ENCODE results near the gene PRPH.
A peak's percentile ranks its signal among the peaks of the same experiment; 100 is the strongest.
"Not testable (repeated sequence)": the region's sequence is repeated elsewhere in the genome, so short reads cannot be mapped to it uniquely, and the experiment has no call there.

The PRPH gene

GRCh38 chr12:49305762-49306510, 11.0 kb downstream of the PRPH start:
- Histone ChIP-seq H3K27me3 (peaks cover 0 to 35% of the 10 kb centered on the region in 2 donors), H3K4me3 (no peak overlapping the region), H3K9me3 (no peaks in the 10 kb centered on the region), H3K4me1 (no peaks in the 10 kb centered on the region), H3K27ac (no peak overlapping the region), H3K36me3 (no peaks in the 10 kb centered on the region)
- intact Hi-C loops (cut with DNase I; ENCODE audit: low total_unique reads): no loop called here
- no peak for TF ChIP-seq CTCF (IDR thresholded peaks at IDR 0.05)
- DNase-seq: no peak

- intact Hi-C loops (cut with DNase I; ENCODE audit: low total_unique reads): no loop called here
- H3K27me3 ChIP-seq: peaks cover 0 to 16% of the 10 kb centered on the region in 2 donors
- no peaks in the 10 kb centered on the region for H3K9me3 ChIP-seq
- H3K4me3 ChIP-seq: no peak overlapping the region
- TF ChIP-seq CTCF (IDR thresholded peaks at IDR 0.05): no peak
- no peak for DNase-seq
- H3K36me3 ChIP-seq: no peaks in the 10 kb centered on the region
- H3K27ac ChIP-seq: no peak overlapping the region
- no peaks in the 10 kb centered on the region for H3K4me1 ChIP-seq
Observed at GRCh38 chr12:49309386-49309785, 14.4 kb downstream of the PRPH start.

GRCh38 chr12:49310451-49311000, 15.6 kb downstream of the PRPH start:
- intact Hi-C loops (cut with DNase I; ENCODE audit: low total_unique reads); H3K9me3 ChIP-seq; H3K27ac ChIP-seq; H3K4me3 ChIP-seq; H3K36me3 ChIP-seq; H3K4me1 ChIP-seq; DNase-seq: not testable (repeated sequence)
- peaks cover 0 to 16% of the 10 kb centered on the region in 2 donors for H3K27me3 ChIP-seq

GRCh38 chr12:49314811-49315210, 19.9 kb downstream of the PRPH start:
- Histone ChIP-seq H3K4me3 (no peak overlapping the region), H3K4me1 (no peaks in the 10 kb centered on the region), H3K36me3 (no peaks in the 10 kb centered on the region), H3K27ac (no peak overlapping the region), H3K27me3 (peaks cover 0 to 6% of the 10 kb centered on the region in 2 donors), H3K9me3 (no peaks in the 10 kb centered on the region)
- no peak for DNase-seq
- intact Hi-C loops (cut with DNase I; ENCODE audit: low total_unique reads): no loop called here
- TF ChIP-seq CTCF (IDR thresholded peaks at IDR 0.05): no peak

- intact Hi-C loops (cut with DNase I; ENCODE audit: low total_unique reads); H3K36me3 ChIP-seq; H3K9me3 ChIP-seq; H3K4me3 ChIP-seq; H3K4me1 ChIP-seq; DNase-seq; H3K27ac ChIP-seq; H3K27me3 ChIP-seq: not testable (repeated sequence)
Observed at GRCh38 chr12:49317118-49317517, 22.2 kb downstream of the PRPH start.

GRCh38 chr12:49320411-49321103, 25.6 kb downstream of the PRPH start:
- intact Hi-C loops (cut with DNase I; ENCODE audit: low total_unique reads); H3K27me3 ChIP-seq; DNase-seq: not testable (repeated sequence)

GRCh38 chr12:49322367-49322707, 27.4 kb downstream of the PRPH start:
- peak overlapping the region; percentile 63 to 66 for H3K4me3 ChIP-seq
- no peak for TF ChIP-seq CTCF (IDR thresholded peaks at IDR 0.05)
- DNase-seq: no peak
- no peaks in the 10 kb centered on the region for H3K36me3 ChIP-seq
- intact Hi-C loops (cut with DNase I; ENCODE audit: low total_unique reads): no loop called here
- no peaks in the 10 kb centered on the region for H3K27me3 ChIP-seq
- H3K9me3 ChIP-seq: no peaks in the 10 kb centered on the region
- peaks cover 0 to 15% (median 10%) of the 10 kb centered on the region in 4 donors for H3K4me1 ChIP-seq
- peak overlapping the region in 1 of 2 donors; percentile 63 for H3K27ac ChIP-seq

More at GRCh38 chr12:49320411-49321103, 25.6 kb downstream of the PRPH start:
- H3K4me1 ChIP-seq: peaks cover 0 to 15% (median 10%) of the 10 kb centered on the region in 4 donors
- not testable (repeated sequence) for H3K4me3 ChIP-seq, H3K27ac ChIP-seq, H3K36me3 ChIP-seq, H3K9me3 ChIP-seq
